GM23338 (cell line): ENCODE results near the gene LRMDA. TPM values are rescaled to one million over a fixed set of nuclear protein-coding genes. Genes with fewer than 3 reads are reported as not detected.

Experiments used
- ATAC-seq: fragments of 200-7000 bp; cut with Tn5 transposase; 3 replicates; pipeline ENCODE4 v1.9.1; 2020
- DNase-seq: peaks from one replicate; pipeline ENCODE4 v3.0.0-alpha.2; 2015; ENCODE audit warnings: low spot score
- H2AFZ ChIP-seq: fragments of 200-600 bp; sonication (generic); 2 replicates; pipeline ENCODE4 v1.8.0; 2016; ENCODE audit warnings: antibody characterized with exemption, mild to moderate bottlenecking, moderate library complexity
- H3F3A ChIP-seq: fragments of 200-600 bp; sonication (generic); replicated peaks from 2 replicates; pipeline ENCODE4 v1.8.0; 2017; ENCODE audit warnings: antibody characterized with exemption, mixed run types, low read depth
- H3K27ac ChIP-seq: fragments of 200-600 bp; sonication (generic); 2 replicates; pipeline ENCODE4 v1.6.1; 2016; ENCODE audit warnings: low read depth
- H3K27me3 ChIP-seq: fragments of 200-600 bp; sonication (generic); 2 replicates; pipeline ENCODE4 v1.8.0; 2016; ENCODE audit warnings: mild to moderate bottlenecking, mixed run types, moderate library complexity; ENCODE audit not compliant: insufficient read depth
- H3K36me3 ChIP-seq: fragments of 200-600 bp; sonication (generic); 2 replicates; pipeline ENCODE4 v1.8.0; 2016; ENCODE audit warnings: mild to moderate bottlenecking; ENCODE audit not compliant: insufficient read depth
- H3K4me1 ChIP-seq: fragments of 200-600 bp; sonication (generic); 2 replicates; pipeline ENCODE4 v1.8.0; 2016; ENCODE audit warnings: mild to moderate bottlenecking, moderate library complexity; ENCODE audit not compliant: insufficient read depth
- H3K4me2 ChIP-seq: fragments of 200-600 bp; sonication (generic); 2 replicates; pipeline ENCODE4 v1.7.1; 2017; ENCODE audit warnings: mixed run types
- H3K4me3 ChIP-seq: fragments of 200-600 bp; sonication (generic); 2 replicates; pipeline ENCODE4 v1.6.1; 2016; ENCODE audit warnings: mixed run types
- H3K79me2 ChIP-seq: fragments of 200-600 bp; sonication (generic); replicated peaks from 2 replicates; pipeline ENCODE4 v1.8.0; 2017; ENCODE audit warnings: mild to moderate bottlenecking; ENCODE audit not compliant: insufficient read depth
- H3K9me2 ChIP-seq: fragments of 200-600 bp; sonication (generic); 2 replicates; pipeline ENCODE4 v1.8.0; 2017; ENCODE audit not compliant: insufficient read depth
- H4K20me1 ChIP-seq: fragments of 200-600 bp; sonication (generic); replicated peaks from 2 replicates; pipeline ENCODE4 v1.8.0; 2017; ENCODE audit warnings: mild to moderate bottlenecking; ENCODE audit not compliant: insufficient read depth
- H3K27ac Mint-ChIP-seq: 2 replicates; pipeline ENCODE4 v1.8.0; 2020; ENCODE audit warnings: inconsistent platforms, mild to moderate bottlenecking, moderate library complexity, mixed read lengths
- H3K27me3 Mint-ChIP-seq: 3 replicates; pipeline ENCODE4 v1.8.0; 2022; ENCODE audit warnings: low read depth, mild to moderate bottlenecking, moderate library complexity, mixed read lengths, inconsistent platforms; ENCODE audit not compliant: insufficient read depth, poor library complexity
- H3K36me3 Mint-ChIP-seq: 3 replicates; pipeline ENCODE4 v1.8.0; 2021; ENCODE audit warnings: low read depth, mild to moderate bottlenecking, inconsistent platforms, moderate library complexity, mixed read lengths
- H3K4me1 Mint-ChIP-seq: 3 replicates; pipeline ENCODE4 v1.8.0; 2020; ENCODE audit warnings: mild to moderate bottlenecking, inconsistent platforms, mixed read lengths
- H3K4me3 Mint-ChIP-seq: 3 replicates; pipeline ENCODE4 v1.8.0; 2021; ENCODE audit warnings: moderate library complexity, mild to moderate bottlenecking, inconsistent platforms, mixed read lengths
- H3K9me3 Mint-ChIP-seq: 3 replicates; pipeline ENCODE4 v1.8.0; 2020; ENCODE audit warnings: moderate library complexity, mild to moderate bottlenecking, inconsistent platforms, mixed read lengths
- CREB1 ChIP-seq: fragments of 250-450 bp; sonication (Bioruptor Pico); IDR thresholded peaks from 2 replicates; pipeline ENCODE4 v1.5.0; 2020; ENCODE audit warnings: low read depth, mild to moderate bottlenecking, moderate library complexity
- EZH2phosphoT487 ChIP-seq: fragments of 200-600 bp; sonication (generic); IDR thresholded peaks from one replicate; pipeline ENCODE4 v1.8.1; 2018; ENCODE audit warnings: antibody characterized with exemption; ENCODE audit not compliant: unreplicated experiment
- JUNB ChIP-seq: IDR thresholded peaks from one replicate; pipeline ENCODE4 v1.6.1; 2016; ENCODE audit warnings: antibody characterized with exemption; ENCODE audit not compliant: unreplicated experiment
- NANOG ChIP-seq: IDR thresholded peaks from 2 replicates; pipeline ENCODE4 v1.6.1; 2016; ENCODE audit warnings: antibody characterized with exemption, borderline replicate concordance
- POLR2AphosphoS5 ChIP-seq: IDR thresholded peaks from 2 replicates; pipeline ENCODE4 v1.6.1; 2016; ENCODE audit warnings: antibody characterized with exemption, low read depth
- STAT1 ChIP-seq: IDR thresholded peaks from one replicate; pipeline ENCODE4 v1.6.1; 2016; ENCODE audit warnings: antibody characterized with exemption; ENCODE audit not compliant: unreplicated experiment
- ZNF114 ChIP-seq: fragments of 250-450 bp; sonication (Bioruptor Pico); IDR thresholded peaks from 2 replicates; pipeline ENCODE4 v1.5.0; 2020; ENCODE audit warnings: mild to moderate bottlenecking, moderate library complexity
- ZNF331 ChIP-seq: fragments of 250-450 bp; sonication (Bioruptor Pico); IDR thresholded peaks from 2 replicates; pipeline ENCODE4 v1.5.0; 2020; ENCODE audit warnings: low read depth, mild to moderate bottlenecking, moderate library complexity
- polyA plus RNA-seq: library from polyadenylated mRNA; unstranded; fragments of >200 nt; fragmentation: Nextera tagmentation; extraction: Ambion mirVana; gene quantifications from 2 replicates; pipeline ENCODE4 v1.2.1, GENCODE V29; 2016
- total RNA-seq: library from RNA; depleted of rRNA; stranded (reverse); fragments of >200 nt; shearing (Covaris generic); gene quantifications from 2 replicates; pipeline ENCODE4 v1.2.3, GENCODE V29; 2014
- TF ChIP-seq, protein P1 (sequence below), 2 experiments: fragments of 200-600 bp in 1 of 2; sonication (generic) in 1 of 2; conservative IDR thresholded peaks; 2 replicates each; pipeline versions ENCODE4 v1.5.1 to v1.6.1; 2016 to 2017; ENCODE audit warnings: antibody characterized with exemption in 2 of 2, low read depth in 2 of 2, mild to moderate bottlenecking in 2 of 2, moderate library complexity in 1 of 2
- TF ChIP-seq, protein P2 (sequence below): IDR thresholded peaks from one replicate; pipeline ENCODE4 v1.6.1; 2018; ENCODE audit warnings: antibody characterized with exemption; ENCODE audit not compliant: unreplicated experiment
- TF ChIP-seq, protein P3 (sequence below): IDR thresholded peaks from 2 replicates; pipeline ENCODE4 v1.6.1; 2016; ENCODE audit warnings: antibody characterized with exemption

The LRMDA gene
- total and polyA plus RNA-seq, 2 experiments from 2014 or later = 0.90 to 1.8 TPM

DNA sequence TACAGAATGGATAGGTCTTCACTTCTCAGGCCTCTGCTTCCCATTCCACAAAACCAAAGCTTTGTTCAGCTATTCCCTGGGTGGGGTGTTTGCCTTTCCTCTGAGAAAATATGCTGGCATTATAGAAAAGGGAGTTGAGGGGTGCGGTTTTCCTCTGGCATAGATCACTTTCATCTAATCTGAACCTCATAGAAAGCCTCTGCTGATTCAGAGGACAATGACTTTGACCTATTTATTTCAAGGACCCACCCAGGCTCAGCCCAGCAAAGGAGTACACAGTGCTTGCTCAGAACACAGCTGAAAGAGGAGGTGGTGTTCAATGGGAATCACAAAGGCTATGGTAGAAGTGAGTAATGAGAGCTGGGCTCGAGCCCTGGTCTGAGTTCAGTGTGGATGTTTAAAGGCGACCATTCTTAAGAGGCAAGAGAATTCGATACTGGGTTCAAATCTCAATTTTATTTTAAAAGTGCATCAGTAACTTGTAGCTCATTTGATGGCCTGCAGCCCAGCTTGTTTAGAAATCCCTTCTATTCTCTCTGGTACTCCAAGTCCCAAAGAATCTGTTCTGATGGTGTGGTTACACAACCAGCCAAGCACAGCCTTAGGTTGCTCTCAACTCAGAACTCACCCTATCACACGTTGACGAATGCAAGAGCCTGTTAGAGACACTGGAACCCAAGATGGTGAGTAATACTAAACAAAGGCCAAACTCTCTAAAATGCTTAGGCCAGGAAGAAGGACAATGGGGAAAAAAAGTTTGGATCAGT, 1012.8 kb downstream of the LRMDA start:
- no peak for ATAC-seq
- no peaks in the 10 kb centered on the region for H3F3A ChIP-seq
- Mint-ChIP-seq H3K27me3 (no peaks in the 10 kb centered on the region), H3K36me3 (no peaks in the 10 kb centered on the region), H3K9me3 (no peaks in the 10 kb centered on the region), H3K27ac (no peak overlapping the region), H3K4me3 (no peak overlapping the region), H3K4me1 (no peaks in the 10 kb centered on the region)
- H3K27ac ChIP-seq = no peak overlapping the region
- TF ChIP-seq JUNB (no peak), STAT1 (no peak), ZNF331 (CRISPR knock-in tag) (no peak)
- no peak for DNase-seq
- no peak overlapping the region for H2AFZ ChIP-seq
- H3K36me3 ChIP-seq = no peaks in the 10 kb centered on the region
- H4K20me1 ChIP-seq = no peaks in the 10 kb centered on the region
- H3K9me2 ChIP-seq = no peaks in the 10 kb centered on the region
- H3K27me3 ChIP-seq = no peaks in the 10 kb centered on the region
- H3K4me3 ChIP-seq = no peak overlapping the region
- H3K79me2 ChIP-seq = no peaks in the 10 kb centered on the region
- H3K4me1 ChIP-seq = no peaks in the 10 kb centered on the region
- H3K4me2 ChIP-seq = no peak overlapping the region

DNA sequence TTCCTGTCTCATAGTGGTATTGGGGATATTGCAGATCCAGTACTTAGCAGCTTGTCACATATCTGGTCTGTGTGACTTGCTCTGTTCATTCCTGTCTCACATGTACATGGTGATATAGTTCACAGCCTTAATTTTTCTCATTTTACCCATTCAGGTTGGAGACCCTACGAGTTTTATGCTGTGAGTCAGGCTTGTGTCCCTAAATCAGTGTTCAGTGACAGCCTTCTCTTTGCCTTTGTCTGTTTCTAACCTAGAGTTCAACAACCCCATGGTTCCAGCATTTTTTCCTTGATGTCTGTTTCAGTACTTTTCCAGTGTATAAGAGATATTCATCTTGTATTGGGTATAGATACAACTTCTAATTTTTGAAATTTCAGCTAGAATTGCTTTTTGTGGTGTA, 1016.2 kb downstream of the LRMDA start:
- H3K27me3 ChIP-seq = no peaks in the 10 kb centered on the region
- TF ChIP-seq, protein P1, sequence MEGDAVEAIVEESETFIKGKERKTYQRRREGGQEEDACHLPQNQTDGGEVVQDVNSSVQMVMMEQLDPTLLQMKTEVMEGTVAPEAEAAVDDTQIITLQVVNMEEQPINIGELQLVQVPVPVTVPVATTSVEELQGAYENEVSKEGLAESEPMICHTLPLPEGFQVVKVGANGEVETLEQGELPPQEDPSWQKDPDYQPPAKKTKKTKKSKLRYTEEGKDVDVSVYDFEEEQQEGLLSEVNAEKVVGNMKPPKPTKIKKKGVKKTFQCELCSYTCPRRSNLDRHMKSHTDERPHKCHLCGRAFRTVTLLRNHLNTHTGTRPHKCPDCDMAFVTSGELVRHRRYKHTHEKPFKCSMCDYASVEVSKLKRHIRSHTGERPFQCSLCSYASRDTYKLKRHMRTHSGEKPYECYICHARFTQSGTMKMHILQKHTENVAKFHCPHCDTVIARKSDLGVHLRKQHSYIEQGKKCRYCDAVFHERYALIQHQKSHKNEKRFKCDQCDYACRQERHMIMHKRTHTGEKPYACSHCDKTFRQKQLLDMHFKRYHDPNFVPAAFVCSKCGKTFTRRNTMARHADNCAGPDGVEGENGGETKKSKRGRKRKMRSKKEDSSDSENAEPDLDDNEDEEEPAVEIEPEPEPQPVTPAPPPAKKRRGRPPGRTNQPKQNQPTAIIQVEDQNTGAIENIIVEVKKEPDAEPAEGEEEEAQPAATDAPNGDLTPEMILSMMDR (conservative IDR thresholded peaks at IDR 0.05; ENCODE audit: low read depth in 2 of 2) = no peak
- TF ChIP-seq ZNF114 (no peak), JUNB (no peak), POLR2AphosphoS5 (no peak), STAT1 (no peak), EZH2phosphoT487 (no peak), CREB1 (CRISPR knock-in tag) (no peak), NANOG (no peak), ZNF331 (CRISPR knock-in tag) (no peak)
- TF ChIP-seq, protein P2, sequence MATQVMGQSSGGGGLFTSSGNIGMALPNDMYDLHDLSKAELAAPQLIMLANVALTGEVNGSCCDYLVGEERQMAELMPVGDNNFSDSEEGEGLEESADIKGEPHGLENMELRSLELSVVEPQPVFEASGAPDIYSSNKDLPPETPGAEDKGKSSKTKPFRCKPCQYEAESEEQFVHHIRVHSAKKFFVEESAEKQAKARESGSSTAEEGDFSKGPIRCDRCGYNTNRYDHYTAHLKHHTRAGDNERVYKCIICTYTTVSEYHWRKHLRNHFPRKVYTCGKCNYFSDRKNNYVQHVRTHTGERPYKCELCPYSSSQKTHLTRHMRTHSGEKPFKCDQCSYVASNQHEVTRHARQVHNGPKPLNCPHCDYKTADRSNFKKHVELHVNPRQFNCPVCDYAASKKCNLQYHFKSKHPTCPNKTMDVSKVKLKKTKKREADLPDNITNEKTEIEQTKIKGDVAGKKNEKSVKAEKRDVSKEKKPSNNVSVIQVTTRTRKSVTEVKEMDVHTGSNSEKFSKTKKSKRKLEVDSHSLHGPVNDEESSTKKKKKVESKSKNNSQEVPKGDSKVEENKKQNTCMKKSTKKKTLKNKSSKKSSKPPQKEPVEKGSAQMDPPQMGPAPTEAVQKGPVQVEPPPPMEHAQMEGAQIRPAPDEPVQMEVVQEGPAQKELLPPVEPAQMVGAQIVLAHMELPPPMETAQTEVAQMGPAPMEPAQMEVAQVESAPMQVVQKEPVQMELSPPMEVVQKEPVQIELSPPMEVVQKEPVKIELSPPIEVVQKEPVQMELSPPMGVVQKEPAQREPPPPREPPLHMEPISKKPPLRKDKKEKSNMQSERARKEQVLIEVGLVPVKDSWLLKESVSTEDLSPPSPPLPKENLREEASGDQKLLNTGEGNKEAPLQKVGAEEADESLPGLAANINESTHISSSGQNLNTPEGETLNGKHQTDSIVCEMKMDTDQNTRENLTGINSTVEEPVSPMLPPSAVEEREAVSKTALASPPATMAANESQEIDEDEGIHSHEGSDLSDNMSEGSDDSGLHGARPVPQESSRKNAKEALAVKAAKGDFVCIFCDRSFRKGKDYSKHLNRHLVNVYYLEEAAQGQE = no peak
- TF ChIP-seq, protein P3, sequence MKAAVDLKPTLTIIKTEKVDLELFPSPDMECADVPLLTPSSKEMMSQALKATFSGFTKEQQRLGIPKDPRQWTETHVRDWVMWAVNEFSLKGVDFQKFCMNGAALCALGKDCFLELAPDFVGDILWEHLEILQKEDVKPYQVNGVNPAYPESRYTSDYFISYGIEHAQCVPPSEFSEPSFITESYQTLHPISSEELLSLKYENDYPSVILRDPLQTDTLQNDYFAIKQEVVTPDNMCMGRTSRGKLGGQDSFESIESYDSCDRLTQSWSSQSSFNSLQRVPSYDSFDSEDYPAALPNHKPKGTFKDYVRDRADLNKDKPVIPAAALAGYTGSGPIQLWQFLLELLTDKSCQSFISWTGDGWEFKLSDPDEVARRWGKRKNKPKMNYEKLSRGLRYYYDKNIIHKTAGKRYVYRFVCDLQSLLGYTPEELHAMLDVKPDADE = no peak

More for the DNA sequence above, 1016.2 kb downstream of the LRMDA start:
- Histone ChIP-seq H3K27ac (no peak overlapping the region), H3K79me2 (no peaks in the 10 kb centered on the region), H3F3A (no peaks in the 10 kb centered on the region), H3K4me2 (no peak overlapping the region), H4K20me1 (no peaks in the 10 kb centered on the region), H2AFZ (no peak overlapping the region), H3K36me3 (no peaks in the 10 kb centered on the region), H3K4me3 (no peak overlapping the region), H3K9me2 (no peaks in the 10 kb centered on the region), H3K4me1 (no peaks in the 10 kb centered on the region)
- H3K4me3 Mint-ChIP-seq = no peak overlapping the region
- DNase-seq (no peak), ATAC-seq (no peak)
- no peak overlapping the region for H3K27ac Mint-ChIP-seq
- no peaks in the 10 kb centered on the region; the same call in 2 of the 3 replicates for H3K9me3 Mint-ChIP-seq
- no peaks in the 10 kb centered on the region for H3K36me3 Mint-ChIP-seq
- no peaks in the 10 kb centered on the region for H3K4me1 Mint-ChIP-seq
- no peaks in the 10 kb centered on the region for H3K27me3 Mint-ChIP-seq
